ENCODE measurements around the gene PLEKHM2.

PLEKHM2 gene

GRCh38 chr1:15758953-15759661, 75.0 kb downstream of the PLEKHM2 start:
- no peak for DNase-seq (ENCODE audit: low read depth, low spot score)

GRCh38 chr1:15760520-15761211, 76.5 kb downstream of the PLEKHM2 start:
- DNase-seq (ENCODE audit: low read depth, low spot score) = peak; percentile 84

GRCh38 chr1:15761366-15762128, 77.4 kb downstream of the PLEKHM2 start:
- no peak for DNase-seq (ENCODE audit: low read depth, low spot score)

- DNase-seq (ENCODE audit: low read depth, low spot score) = no peak
Measured at GRCh38 chr1:15762546-15762945, 78.4 kb downstream of the PLEKHM2 start.

GRCh38 chr1:15764269-15764764, 80.2 kb downstream of the PLEKHM2 start:
- no peak for DNase-seq (ENCODE audit: low read depth, low spot score)

GRCh38 chr1:15764890-15765289, 80.8 kb downstream of the PLEKHM2 start:
- DNase-seq (ENCODE audit: low read depth, low spot score) = no peak

GRCh38 chr1:15765495-15766194, 81.5 kb downstream of the PLEKHM2 start:
- DNase-seq (ENCODE audit: low read depth, low spot score) = no peak

GRCh38 chr1:15767941-15768340, 83.8 kb downstream of the PLEKHM2 start:
- no peak for DNase-seq (ENCODE audit: low read depth, low spot score)

GRCh38 chr1:15768388-15768787, 84.3 kb downstream of the PLEKHM2 start:
- DNase-seq (ENCODE audit: low read depth, low spot score) = no peak

- no peak for DNase-seq (ENCODE audit: low read depth, low spot score)
Measured at GRCh38 chr1:15770313-15770962, 86.3 kb downstream of the PLEKHM2 start.

- no peak for DNase-seq (ENCODE audit: low read depth, low spot score)
Measured at GRCh38 chr1:15771836-15772515, 87.9 kb downstream of the PLEKHM2 start.

GRCh38 chr1:15775706-15776105, 91.6 kb downstream of the PLEKHM2 start:
- no peak for DNase-seq (ENCODE audit: low read depth, low spot score)

- DNase-seq (ENCODE audit: low read depth, low spot score) = no peak
Measured at GRCh38 chr1:15777909-15778707, 94.0 kb downstream of the PLEKHM2 start.

Data from smooth muscle cell of the brain vasculature (primary cell).